HCT116 (cell line): Measurements from ENCODE around the gene ATP8B4.

Source experiments
- CTCF ChIP-seq, 3 experiments: fragments of 200-600 bp in 1 of 3; sonication (generic) in 1 of 3; IDR thresholded peaks in 2 of 3; conservative IDR thresholded peaks in 1 of 3; 2 replicates each; pipeline ENCODE4 v1.5.1; 2012 to 2017; ENCODE audit warnings: low read depth in 2 of 3, low read length in 2 of 3, antibody characterized with exemption in 1 of 3, borderline replicate concordance in 1 of 3, control low read depth in 1 of 3, mild to moderate bottlenecking in 1 of 3, mixed read lengths in 1 of 3, mixed run types in 1 of 3, moderate library complexity in 1 of 3; ENCODE audit not compliant: insufficient read depth in 1 of 3
- FOSL1 ChIP-seq: IDR thresholded peaks from 2 replicates; pipeline ENCODE4 v1.6.1; 2012; ENCODE audit warnings: low read depth
- POLR2AphosphoS5 ChIP-seq: IDR thresholded peaks from 2 replicates; pipeline ENCODE4 v1.6.1; 2011; ENCODE audit warnings: mild to moderate bottlenecking, low read depth, low read length, moderate library complexity
- REST ChIP-seq: IDR thresholded peaks from 2 replicates; pipeline ENCODE4 v1.6.1; 2012; ENCODE audit warnings: low read depth
- ZFX ChIP-seq: fragments of 450-650 bp; IDR thresholded peaks from 2 replicates; pipeline ENCODE4 v1.6.1; 2017
- ZNF274 ChIP-seq: fragments of 200-500 bp; sonication (Bioruptor generic); IDR thresholded peaks from 2 replicates; pipeline ENCODE4 v1.6.1; 2014; ENCODE audit warnings: mild to moderate bottlenecking, low read depth, low read length, inconsistent platforms

GRCh38 chr15:49915822-49916221 lies 203.2 kb downstream of the ATP8B4 start:
- TF ChIP-seq ZNF274 (no peak), POLR2AphosphoS5 (no peak), CTCF (IDR thresholded peaks at IDR 0.05 in 2 of 3, conservative IDR thresholded peaks at IDR 0.05 in 1 of 3; ENCODE audit: borderline replicate concordance in 1 of 3, insufficient read depth in 1 of 3, low read depth in 2 of 3, low read length in 2 of 3) (no peak), ZFX (no peak), REST (no peak), FOSL1 (no peak)
